Measurements from ENCODE around the gene HAL. TPM values are rescaled to one million over a fixed set of nuclear protein-coding genes. Genes with fewer than 3 reads are reported as not detected.

The HAL gene
- polyA plus RNA-seq, 4 donors, result 0.31 to 8.7 (median 1.1) TPM

- Histone ChIP-seq H3K36me3 (ENCODE audit: control insufficient read depth in 3 of 3, insufficient read depth in 2 of 3, low read depth in 1 of 3, low read length in 3 of 3) (peaks cover 0 to 4% (median 0%) of the 10 kb centered on the region in 3 donors), H3K4me1 (ENCODE audit: control insufficient read depth in 3 of 3, insufficient read depth in 2 of 3, low read depth in 1 of 3, low read length in 2 of 3) (no peaks in the 10 kb centered on the region), H3K4me3 (ENCODE audit: low read depth in 1 of 3, low read length in 3 of 3) (no peak overlapping the region), H3K27me3 (ENCODE audit: control insufficient read depth in 3 of 3, insufficient read depth in 3 of 3, low read length in 3 of 3) (peaks cover 0 to 4% (median 0%) of the 10 kb centered on the region in 3 donors), H3K27ac (ENCODE audit: low read depth in 1 of 3, low read length in 2 of 3) (no peak overlapping the region), H3K9me3 (ENCODE audit: control insufficient read depth in 2 of 2, insufficient read depth in 1 of 2, low read depth in 1 of 2, low read length in 1 of 2) (peaks cover 0 to 6% of the 10 kb centered on the region in 2 donors)
- WGBS, 3 donors, result 78 to 87% (median 82%) methylated on average over 11 of the region's 11 CpGs
- DNase-seq, result no peak
- no peak for FAIRE-seq
Measured at GRCh38 chr12:95988506-95989275, 7.5 kb downstream of the HAL start.

DNA sequence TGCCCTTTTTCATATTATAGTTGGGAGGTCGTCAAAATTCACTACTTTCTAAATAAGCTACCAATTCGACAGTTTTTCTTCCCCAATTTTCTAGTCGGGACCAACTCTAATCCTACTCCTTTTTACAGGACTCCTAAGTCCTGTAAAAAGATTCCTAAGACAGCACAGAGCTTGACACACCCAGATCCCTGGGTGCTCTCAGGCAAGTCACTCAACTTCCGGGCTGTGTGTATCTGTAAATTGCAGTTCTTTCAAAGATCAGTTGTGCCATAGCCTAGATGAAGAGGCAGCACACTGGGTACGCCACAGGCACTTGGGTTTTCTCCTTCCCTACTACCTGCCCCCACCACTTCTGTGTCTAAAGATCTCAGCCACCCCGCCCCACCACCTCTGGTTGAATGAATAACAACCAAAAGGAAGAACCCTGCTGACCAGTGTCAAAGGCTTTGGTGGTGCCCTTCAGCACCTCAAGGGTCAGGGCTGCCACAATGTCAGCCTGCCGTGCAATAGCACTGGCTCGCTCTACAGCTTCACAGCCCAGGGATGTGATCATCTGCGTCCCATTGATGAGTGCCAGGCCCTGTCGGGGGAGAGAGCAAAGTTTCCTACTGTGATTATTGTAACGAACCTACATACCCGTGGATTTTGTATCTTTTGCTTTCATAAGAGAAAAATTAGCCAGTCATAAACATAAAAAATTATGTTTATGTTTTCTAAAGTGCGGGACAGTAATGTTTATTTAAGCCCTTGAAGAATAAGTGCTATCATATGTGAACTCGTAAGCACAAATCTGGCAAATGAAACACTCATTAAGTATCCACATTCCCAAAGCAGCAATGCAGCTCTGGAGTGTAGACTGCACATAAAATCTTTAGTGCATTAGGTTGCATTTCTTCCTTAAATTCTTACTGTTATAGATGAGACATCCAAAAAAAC lies 9.2 kb downstream of the HAL start:
- H3K27ac ChIP-seq (ENCODE audit: low read depth in 1 of 3, low read length in 2 of 3), result no peak overlapping the region
- 71 to 82% (median 81%) methylated on average over 14 of the region's 14 CpGs for WGBS, 3 donors
- H3K9me3 ChIP-seq (ENCODE audit: control insufficient read depth in 2 of 2, insufficient read depth in 1 of 2, low read depth in 1 of 2, low read length in 1 of 2), result peaks cover 0 to 6% of the 10 kb centered on the region in 2 donors
- peaks cover 0 to 4% (median 0%) of the 10 kb centered on the region in 3 donors for H3K27me3 ChIP-seq (ENCODE audit: control insufficient read depth in 3 of 3, insufficient read depth in 3 of 3, low read length in 3 of 3)
- H3K36me3 ChIP-seq (ENCODE audit: control insufficient read depth in 3 of 3, insufficient read depth in 2 of 3, low read depth in 1 of 3, low read length in 3 of 3), result peaks cover 0 to 4% (median 0%) of the 10 kb centered on the region in 3 donors
- H3K4me3 ChIP-seq (ENCODE audit: low read depth in 1 of 3, low read length in 3 of 3), result no peak overlapping the region
- no peak for FAIRE-seq
- DNase-seq, result no peak
- no peaks in the 10 kb centered on the region for H3K4me1 ChIP-seq (ENCODE audit: control insufficient read depth in 3 of 3, insufficient read depth in 2 of 3, low read depth in 1 of 3, low read length in 2 of 3)

DNA sequence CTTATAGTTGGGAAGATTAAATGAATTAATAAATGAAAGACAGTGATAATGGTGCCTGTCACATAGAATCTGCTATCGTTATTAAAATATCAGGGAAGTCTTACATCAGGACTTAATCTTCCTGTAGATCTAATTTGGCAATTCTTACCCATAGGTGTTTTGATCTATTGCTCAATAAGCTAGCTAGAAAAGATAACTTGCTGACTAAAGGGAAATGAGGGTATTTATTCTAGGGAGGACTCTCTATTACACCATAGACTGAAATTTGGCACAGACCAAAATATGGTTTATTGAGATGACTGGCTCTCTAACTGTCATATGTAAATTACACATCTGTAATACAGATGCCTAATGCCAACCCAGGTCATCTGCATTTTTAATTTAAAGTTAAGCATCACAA lies 11.5 kb downstream of the HAL start:
- Histone ChIP-seq H3K27me3 (ENCODE audit: control insufficient read depth in 3 of 3, insufficient read depth in 3 of 3, low read length in 3 of 3) (peaks cover 0 to 4% (median 0%) of the 10 kb centered on the region in 3 donors), H3K4me3 (ENCODE audit: low read depth in 1 of 3, low read length in 3 of 3) (no peak overlapping the region), H3K9me3 (ENCODE audit: control insufficient read depth in 2 of 2, insufficient read depth in 1 of 2, low read depth in 1 of 2, low read length in 1 of 2) (no peaks in the 10 kb centered on the region), H3K27ac (ENCODE audit: low read depth in 1 of 3, low read length in 2 of 3) (no peak overlapping the region), H3K4me1 (ENCODE audit: control insufficient read depth in 3 of 3, insufficient read depth in 2 of 3, low read depth in 1 of 3, low read length in 2 of 3) (peaks cover 0 to 4% (median 0%) of the 10 kb centered on the region in 3 donors), H3K36me3 (ENCODE audit: control insufficient read depth in 3 of 3, insufficient read depth in 2 of 3, low read depth in 1 of 3, low read length in 3 of 3) (no peaks in the 10 kb centered on the region)
- DNase-seq, result no peak
- FAIRE-seq, result no peak
- 88 to 100% (median 95%) methylated on average over 1 of the region's 1 CpG for WGBS, 3 donors

- Histone ChIP-seq H3K9me3 (ENCODE audit: control insufficient read depth in 2 of 2, insufficient read depth in 1 of 2, low read depth in 1 of 2, low read length in 1 of 2) (no peaks in the 10 kb centered on the region), H3K27me3 (ENCODE audit: control insufficient read depth in 3 of 3, insufficient read depth in 3 of 3, low read length in 3 of 3) (no peaks in the 10 kb centered on the region), H3K4me1 (ENCODE audit: control insufficient read depth in 3 of 3, insufficient read depth in 2 of 3, low read depth in 1 of 3, low read length in 2 of 3) (peaks cover 0 to 4% (median 0%) of the 10 kb centered on the region in 3 donors), H3K4me3 (ENCODE audit: low read depth in 1 of 3, low read length in 3 of 3) (no peak overlapping the region), H3K27ac (ENCODE audit: low read depth in 1 of 3, low read length in 2 of 3) (no peak overlapping the region), H3K36me3 (ENCODE audit: control insufficient read depth in 3 of 3, insufficient read depth in 2 of 3, low read depth in 1 of 3, low read length in 3 of 3) (no peaks in the 10 kb centered on the region)
- WGBS, 3 donors, result 76 to 82% (median 77%) methylated on average over 1 of the region's 1 CpG
- no peak for DNase-seq
- FAIRE-seq, result no peak
Measured at GRCh38 chr12:95982602-95983001, 13.5 kb downstream of the HAL start.

- DNase-seq, result no peak
- no peak for FAIRE-seq
- Histone ChIP-seq H3K27ac (ENCODE audit: low read depth in 1 of 3, low read length in 2 of 3) (peak overlapping the region in 1 of 3 donors; percentile 16), H3K27me3 (ENCODE audit: control insufficient read depth in 3 of 3, insufficient read depth in 3 of 3, low read length in 3 of 3) (no peaks in the 10 kb centered on the region), H3K4me1 (ENCODE audit: control insufficient read depth in 3 of 3, insufficient read depth in 2 of 3, low read depth in 1 of 3, low read length in 2 of 3) (peaks cover 0 to 4% (median 0%) of the 10 kb centered on the region in 3 donors), H3K9me3 (ENCODE audit: control insufficient read depth in 2 of 2, insufficient read depth in 1 of 2, low read depth in 1 of 2, low read length in 1 of 2) (no peaks in the 10 kb centered on the region), H3K4me3 (ENCODE audit: low read depth in 1 of 3, low read length in 3 of 3) (no peak overlapping the region), H3K36me3 (ENCODE audit: control insufficient read depth in 3 of 3, insufficient read depth in 2 of 3, low read depth in 1 of 3, low read length in 3 of 3) (peaks cover 0 to 3% (median 0%) of the 10 kb centered on the region in 3 donors)
- 92 to 96% (median 92%) methylated on average over 5 of the region's 5 CpGs for WGBS, 3 donors
Measured at GRCh38 chr12:95980437-95980836, 15.7 kb downstream of the HAL start.

GRCh38 chr12:95978774-95979173 lies 17.4 kb downstream of the HAL start:
- no peaks in the 10 kb centered on the region for H3K9me3 ChIP-seq (ENCODE audit: control insufficient read depth in 2 of 2, insufficient read depth in 1 of 2, low read depth in 1 of 2, low read length in 1 of 2)
- WGBS, 3 donors, result 80 to 88% (median 84%) methylated on average over 3 of the region's 3 CpGs
- H3K36me3 ChIP-seq (ENCODE audit: control insufficient read depth in 3 of 3, insufficient read depth in 2 of 3, low read depth in 1 of 3, low read length in 3 of 3), result peaks cover 0 to 3% (median 0%) of the 10 kb centered on the region in 3 donors
- H3K4me3 ChIP-seq (ENCODE audit: low read depth in 1 of 3, low read length in 3 of 3), result no peak overlapping the region
- FAIRE-seq (no peak), DNase-seq (no peak)
- no peak overlapping the region for H3K27ac ChIP-seq (ENCODE audit: low read depth in 1 of 3, low read length in 2 of 3)
- no peaks in the 10 kb centered on the region for H3K27me3 ChIP-seq (ENCODE audit: control insufficient read depth in 3 of 3, insufficient read depth in 3 of 3, low read length in 3 of 3)
- H3K4me1 ChIP-seq (ENCODE audit: control insufficient read depth in 3 of 3, insufficient read depth in 2 of 3, low read depth in 1 of 3, low read length in 2 of 3), result peaks cover 0 to 14% (median 0%) of the 10 kb centered on the region in 3 donors

DNA sequence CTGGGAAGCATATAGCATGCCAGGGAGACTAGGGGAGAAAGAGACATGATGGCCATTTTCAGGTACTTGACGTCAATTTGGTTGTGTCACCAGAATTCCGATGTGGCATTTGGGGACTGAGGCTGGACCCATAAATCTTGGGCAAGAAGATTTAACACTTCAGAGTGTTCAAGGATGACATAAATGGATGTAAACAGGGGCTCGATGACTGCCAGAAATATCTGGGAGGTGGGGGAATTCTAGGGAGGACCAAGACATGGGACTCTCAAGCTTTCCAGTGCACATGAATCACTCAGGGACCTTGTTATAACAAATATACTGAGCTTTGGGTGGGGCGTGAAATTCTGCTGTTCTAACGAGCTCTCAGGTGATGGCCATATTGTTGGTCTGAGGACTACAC lies 17.8 kb downstream of the HAL start:
- H3K36me3 ChIP-seq (ENCODE audit: control insufficient read depth in 3 of 3, insufficient read depth in 2 of 3, low read depth in 1 of 3, low read length in 3 of 3), result peaks cover 0 to 3% (median 0%) of the 10 kb centered on the region in 3 donors
- DNase-seq (no peak), FAIRE-seq (no peak)
- WGBS, 3 donors, result 88 to 94% (median 93%) methylated on average over 5 of the region's 5 CpGs
- no peaks in the 10 kb centered on the region for H3K27me3 ChIP-seq (ENCODE audit: control insufficient read depth in 3 of 3, insufficient read depth in 3 of 3, low read length in 3 of 3)
- H3K4me3 ChIP-seq (ENCODE audit: low read depth in 1 of 3, low read length in 3 of 3), result no peak overlapping the region
- peaks cover 0 to 14% (median 0%) of the 10 kb centered on the region in 3 donors for H3K4me1 ChIP-seq (ENCODE audit: control insufficient read depth in 3 of 3, insufficient read depth in 2 of 3, low read depth in 1 of 3, low read length in 2 of 3)
- no peaks in the 10 kb centered on the region for H3K9me3 ChIP-seq (ENCODE audit: control insufficient read depth in 2 of 2, insufficient read depth in 1 of 2, low read depth in 1 of 2, low read length in 1 of 2)
- no peak overlapping the region for H3K27ac ChIP-seq (ENCODE audit: low read depth in 1 of 3, low read length in 2 of 3)

DNA sequence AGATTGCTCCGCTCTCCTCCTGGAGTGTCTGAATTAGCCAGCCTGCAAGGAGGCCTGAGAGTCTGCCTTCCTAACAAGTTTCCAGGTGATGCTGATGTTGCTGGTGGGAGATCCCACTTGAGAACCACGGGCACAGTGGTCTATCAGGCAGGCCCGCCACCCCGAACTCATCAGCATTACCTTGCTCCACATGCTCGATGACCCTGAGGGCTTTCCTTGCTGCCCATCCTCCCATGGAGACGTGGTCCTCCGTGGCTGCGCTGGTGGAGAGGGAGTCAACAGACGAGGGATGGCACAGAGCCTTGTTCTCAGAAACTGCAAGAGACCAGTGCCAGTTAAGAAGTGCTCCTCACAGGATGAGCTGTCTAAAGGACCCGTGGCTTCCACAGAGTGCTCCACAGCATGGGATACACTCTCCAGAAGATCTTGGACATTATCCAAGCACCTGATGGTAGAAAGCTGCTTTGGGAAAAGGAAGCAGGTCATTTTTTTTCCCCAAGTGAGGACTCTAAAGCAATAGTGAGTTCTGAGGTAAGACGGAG lies 18.3 kb downstream of the HAL start:
- no peaks in the 10 kb centered on the region for H3K9me3 ChIP-seq (ENCODE audit: control insufficient read depth in 2 of 2, insufficient read depth in 1 of 2, low read depth in 1 of 2, low read length in 1 of 2)
- H3K36me3 ChIP-seq (ENCODE audit: control insufficient read depth in 3 of 3, insufficient read depth in 2 of 3, low read depth in 1 of 3, low read length in 3 of 3), result peaks cover 0 to 3% (median 0%) of the 10 kb centered on the region in 3 donors
- no peaks in the 10 kb centered on the region for H3K27me3 ChIP-seq (ENCODE audit: control insufficient read depth in 3 of 3, insufficient read depth in 3 of 3, low read length in 3 of 3)
- FAIRE-seq (no peak), DNase-seq (no peak)
- peaks cover 0 to 14% (median 0%) of the 10 kb centered on the region in 3 donors for H3K4me1 ChIP-seq (ENCODE audit: control insufficient read depth in 3 of 3, insufficient read depth in 2 of 3, low read depth in 1 of 3, low read length in 2 of 3)
- H3K27ac ChIP-seq (ENCODE audit: low read depth in 1 of 3, low read length in 2 of 3), result no peak overlapping the region
- 87 to 88% (median 88%) methylated on average over 11 of the region's 11 CpGs for WGBS, 3 donors
- H3K4me3 ChIP-seq (ENCODE audit: low read depth in 1 of 3, low read length in 3 of 3), result no peak overlapping the region
